SK-N-SH (cell line): ENCODE data around the gene ALDH1L2. TPM values are rescaled to one million over a fixed set of nuclear protein-coding genes. Genes with fewer than 3 reads are reported as not detected.

Experiments
- CTCF ChIA-PET: fragments of 300-600, 350-600 bp; formaldehyde crosslinking; extraction: SDS; loops from one replicate; lab custom pipeline; 2021; lab: Yijun Ruan, JAX
- POLR2A ChIA-PET: fragments of 350-600 bp; sonication (Branson Sonifier 250); formaldehyde crosslinking; extraction: SDS; loops from one replicate; lab custom pipeline; 2020; ENCODE audit warnings: antibody characterized with exemption, inconsistent platforms; lab: Yijun Ruan, JAX
- DNase-seq: peaks from one replicate; pipeline ENCODE4 v3.0.0; 2012
- H2AFZ ChIP-seq: fragments of 200-600 bp; sonication (generic); 2 replicates; pipeline ENCODE4 v1.8.1; 2016; ENCODE audit warnings: antibody characterized with exemption, mild to moderate bottlenecking, low read depth
- H3F3A ChIP-seq: fragments of 200-600 bp; sonication (generic); replicated peaks from 2 replicates; pipeline ENCODE3; 2016; ENCODE audit warnings: antibody characterized with exemption, mild to moderate bottlenecking; ENCODE audit not compliant: insufficient read depth
- H3K27ac ChIP-seq, 2 experiments: fragments of 200-500 bp in 1 of 2; fragments of 200-600 bp in 1 of 2; sonication (Bioruptor generic) in 1 of 2; sonication (generic), shearing (Covaris generic) in 1 of 2; 2 replicates each; pipeline versions ENCODE4 v1.5.1 to v1.6.1; 2014 to 2016; ENCODE audit warnings: low read depth in 2 of 2, inconsistent platforms in 1 of 2, low read length in 1 of 2, mild to moderate bottlenecking in 1 of 2, mixed read lengths in 1 of 2
- H3K27me3 ChIP-seq: fragments of 200-600 bp; sonication (generic), shearing (Covaris generic); 2 replicates; pipeline ENCODE4 v1.6.1; 2016; ENCODE audit warnings: mixed run types; ENCODE audit not compliant: insufficient read depth
- H3K36me3 ChIP-seq, 2 experiments: fragments of 200-500 bp in 1 of 2; fragments of 200-600 bp in 1 of 2; sonication (Bioruptor generic) in 1 of 2; sonication (generic) in 1 of 2; replicated peaks in 1 of 2; 2 replicates each; pipeline versions ENCODE3 to v1.5.1; 2014 to 2016; ENCODE audit warnings: low read length in 1 of 2, mild to moderate bottlenecking in 1 of 2; ENCODE audit not compliant: insufficient read depth in 2 of 2, control insufficient read depth in 1 of 2
- H3K4me1 ChIP-seq, 2 experiments: fragments of 200-500 bp in 1 of 2; fragments of 200-600 bp in 1 of 2; sonication (Bioruptor generic) in 1 of 2; sonication (generic), shearing (Covaris generic) in 1 of 2; 2 replicates each; pipeline versions ENCODE4 v1.5.1 to v1.6.1; 2014 to 2016; ENCODE audit warnings: low read depth in 1 of 2, low read length in 1 of 2, mixed run types in 1 of 2; ENCODE audit not compliant: insufficient read depth in 2 of 2, control insufficient read depth in 1 of 2
- H3K4me2 ChIP-seq: fragments of 200-600 bp; sonication (generic), shearing (Covaris generic); 2 replicates; pipeline ENCODE4 v1.6.1; 2017; ENCODE audit warnings: mixed run types
- H3K4me3 ChIP-seq, 2 experiments: fragments of 200-500 bp in 1 of 2; fragments of 200-600 bp in 1 of 2; sonication (Bioruptor generic) in 1 of 2; sonication (generic), shearing (Covaris generic) in 1 of 2; 2 replicates each; pipeline versions ENCODE4 v1.5.1 to v1.8.1; 2014 to 2016; ENCODE audit warnings: low read depth in 2 of 2, inconsistent platforms in 1 of 2, low read length in 1 of 2, mild to moderate bottlenecking in 1 of 2, mixed read lengths in 1 of 2, moderate library complexity in 1 of 2
- H3K79me2 ChIP-seq: fragments of 200-600 bp; sonication (generic); 2 replicates; pipeline ENCODE4 v1.8.1; 2017; ENCODE audit warnings: mild to moderate bottlenecking; ENCODE audit not compliant: insufficient read depth
- H3K9ac ChIP-seq: fragments of 200-600 bp; sonication (generic); 2 replicates; pipeline ENCODE4 v1.6.1; 2017; ENCODE audit warnings: mixed run types
- H3K9me2 ChIP-seq: fragments of 200-600 bp; sonication (generic); 2 replicates; pipeline ENCODE4 v1.6.1; 2017; ENCODE audit warnings: mixed run types
- H3K9me3 ChIP-seq: fragments of 200-600 bp; sonication (generic); 2 replicates; pipeline ENCODE4 v1.6.1; 2017; ENCODE audit warnings: mixed run types, mild to moderate bottlenecking, moderate library complexity
- H4K20me1 ChIP-seq: fragments of 200-600 bp; sonication (generic); 2 replicates; pipeline ENCODE4 v1.6.1; 2017; ENCODE audit warnings: mild to moderate bottlenecking, mixed run types; ENCODE audit not compliant: insufficient read depth
- CHD2 ChIP-seq: fragments of 150-350 bp; IDR thresholded peaks from 2 replicates; pipeline ENCODE4 v1.6.1; 2018; ENCODE audit warnings: low read length; ENCODE audit not compliant: partially characterized antibody
- ELF1 ChIP-seq: IDR thresholded peaks from 2 replicates; pipeline ENCODE4 v1.4.0; 2012
- EP300 ChIP-seq, 2 experiments: IDR thresholded peaks; 2 replicates each; pipeline versions ENCODE4 v1.4.0 to v1.6.1; 2012; ENCODE audit warnings: borderline replicate concordance in 1 of 2, low read depth in 1 of 2, low read length in 1 of 2
- EZH2phosphoT487 ChIP-seq: fragments of 200-600 bp; sonication (generic); IDR thresholded peaks from 2 replicates; pipeline ENCODE4 v1.6.1; 2017; ENCODE audit warnings: low read depth, mixed run types, mild to moderate bottlenecking, antibody characterized with exemption, moderate library complexity, borderline replicate concordance
- FOSL2 ChIP-seq: IDR thresholded peaks from 2 replicates; pipeline ENCODE4 v1.4.0; 2012; ENCODE audit warnings: low read depth, mild to moderate bottlenecking, moderate library complexity, borderline replicate concordance
- FOXJ3 ChIP-seq: sonication (generic); formaldehyde crosslinking; IDR thresholded peaks from 2 replicates; pipeline ENCODE4 v1.5.1; 2020; ENCODE audit warnings: mild to moderate bottlenecking, missing genetic modification reagents
- GATA2 ChIP-seq: sonication (generic); formaldehyde crosslinking; IDR thresholded peaks from 2 replicates; pipeline ENCODE4 v1.5.0; 2020; ENCODE audit warnings: mild to moderate bottlenecking, missing genetic modification reagents
- MEF2A ChIP-seq: IDR thresholded peaks from 2 replicates; pipeline ENCODE4 v1.4.0; 2012; ENCODE audit warnings: low read depth, borderline replicate concordance
- NFIC ChIP-seq: IDR thresholded peaks from 2 replicates; pipeline ENCODE4 v1.4.0; 2012; ENCODE audit warnings: borderline replicate concordance
- NRF1 ChIP-seq: IDR thresholded peaks from 2 replicates; pipeline ENCODE4 v1.6.1; 2012; ENCODE audit warnings: low read depth, mild to moderate bottlenecking, low read length
- POLR2AphosphoS5 ChIP-seq: IDR thresholded peaks from 2 replicates; pipeline ENCODE4 v1.6.1; 2012; ENCODE audit warnings: low read depth, low read length
- RXRA ChIP-seq: IDR thresholded peaks from 2 replicates; pipeline ENCODE4 v1.4.0; 2012; ENCODE audit warnings: low read depth, mild to moderate bottlenecking, borderline replicate concordance
- SIN3A ChIP-seq: IDR thresholded peaks from 2 replicates; pipeline ENCODE4 v1.6.1; 2012; ENCODE audit warnings: low read depth, mild to moderate bottlenecking, low read length, moderate library complexity, borderline replicate concordance
- TCF12 ChIP-seq: IDR thresholded peaks from 2 replicates; pipeline ENCODE4 v1.4.0; 2012
- TEAD4 ChIP-seq: IDR thresholded peaks from 2 replicates; pipeline ENCODE4 v1.4.0; 2012; ENCODE audit warnings: mild to moderate bottlenecking, borderline replicate concordance; ENCODE audit not compliant: insufficient read depth
- YY1 ChIP-seq: IDR thresholded peaks from 2 replicates; pipeline ENCODE4 v1.4.0; 2012; ENCODE audit warnings: low read depth, mild to moderate bottlenecking
- WGBS: methylation state at CpG from one replicate; pipeline ENCODE4 v1.1.6; 2017; ENCODE audit warnings: low lambda C conversion rate; 5-methylcytosine and 5-hydroxymethylcytosine counted together
- polyA plus RNA-seq, 3 experiments: library from polyadenylated mRNA; depleted of rRNA; stranded (reverse); fragments of >200 nt; gene quantifications; 2 replicates each; pipeline ENCODE4 v1.2.3, GENCODE V29; 2012
- TF ChIP-seq, protein P1 (sequence below): IDR thresholded peaks from 2 replicates; pipeline ENCODE4 v1.4.0; 2012; ENCODE audit warnings: low read depth, borderline replicate concordance
- TF ChIP-seq, protein P2 (sequence below): IDR thresholded peaks from 2 replicates; pipeline ENCODE4 v1.4.0; 2012; ENCODE audit warnings: low read depth, borderline replicate concordance
- TF ChIP-seq, protein P3 (sequence below): fragments of 150-350 bp; IDR thresholded peaks from 2 replicates; pipeline ENCODE4 v1.6.1; 2017; ENCODE audit warnings: antibody characterized with exemption, low read length, low read depth, borderline replicate concordance
- TF ChIP-seq, protein P4 (sequence below): IDR thresholded peaks from 2 replicates; pipeline ENCODE4 v1.4.0; 2012; ENCODE audit warnings: low read depth
- TF ChIP-seq, protein P5 (sequence below): IDR thresholded peaks from 2 replicates; pipeline ENCODE4; 2012

Gene ALDH1L2
- polyA plus RNA-seq, 1 of the 3 experiments (the other 2 are of a cell fraction) = 1.9 TPM

DNA sequence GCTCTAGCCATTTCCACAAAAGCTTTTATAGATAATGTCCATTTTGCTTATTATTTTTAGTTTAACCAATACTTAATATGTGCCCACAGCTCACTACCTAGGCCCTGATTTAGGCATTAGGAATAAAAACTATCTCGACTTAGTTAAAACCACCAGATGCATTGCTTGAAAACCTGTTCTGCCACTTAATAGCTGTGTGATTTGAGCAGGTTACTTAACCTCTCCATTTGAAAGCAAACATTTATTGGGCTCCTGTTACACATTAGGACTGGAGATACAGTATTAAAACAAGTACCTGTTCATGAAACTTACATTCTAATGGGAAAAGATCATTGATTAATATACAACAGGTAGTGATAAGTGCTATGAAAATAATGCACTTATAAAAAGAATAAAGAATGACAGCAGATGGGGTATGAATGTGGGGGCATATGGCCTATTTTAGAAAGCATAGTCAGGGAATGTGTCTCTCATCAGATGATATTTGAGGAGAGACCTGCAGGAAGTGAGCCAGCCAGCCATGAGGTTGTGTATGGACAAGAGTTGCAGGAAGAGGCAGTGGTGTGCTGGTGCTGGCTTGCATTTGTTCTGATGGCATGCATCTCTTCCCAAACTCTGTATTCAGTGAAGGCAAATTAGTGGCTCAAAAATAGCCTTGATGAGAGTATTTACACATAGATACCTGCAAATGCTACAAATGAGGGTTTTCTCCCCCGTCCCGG is 63.9 kb downstream of the ALDH1L2 start (continued):
- TF ChIP-seq, protein P1, sequence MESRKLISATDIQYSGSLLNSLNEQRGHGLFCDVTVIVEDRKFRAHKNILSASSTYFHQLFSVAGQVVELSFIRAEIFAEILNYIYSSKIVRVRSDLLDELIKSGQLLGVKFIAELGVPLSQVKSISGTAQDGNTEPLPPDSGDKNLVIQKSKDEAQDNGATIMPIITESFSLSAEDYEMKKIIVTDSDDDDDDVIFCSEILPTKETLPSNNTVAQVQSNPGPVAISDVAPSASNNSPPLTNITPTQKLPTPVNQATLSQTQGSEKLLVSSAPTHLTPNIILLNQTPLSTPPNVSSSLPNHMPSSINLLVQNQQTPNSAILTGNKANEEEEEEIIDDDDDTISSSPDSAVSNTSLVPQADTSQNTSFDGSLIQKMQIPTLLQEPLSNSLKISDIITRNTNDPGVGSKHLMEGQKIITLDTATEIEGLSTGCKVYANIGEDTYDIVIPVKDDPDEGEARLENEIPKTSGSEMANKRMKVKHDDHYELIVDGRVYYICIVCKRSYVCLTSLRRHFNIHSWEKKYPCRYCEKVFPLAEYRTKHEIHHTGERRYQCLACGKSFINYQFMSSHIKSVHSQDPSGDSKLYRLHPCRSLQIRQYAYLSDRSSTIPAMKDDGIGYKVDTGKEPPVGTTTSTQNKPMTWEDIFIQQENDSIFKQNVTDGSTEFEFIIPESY = no peak
- TF ChIP-seq CHD2 (no peak), GATA2 (CRISPR knock-in tag) (no peak)

DNA sequence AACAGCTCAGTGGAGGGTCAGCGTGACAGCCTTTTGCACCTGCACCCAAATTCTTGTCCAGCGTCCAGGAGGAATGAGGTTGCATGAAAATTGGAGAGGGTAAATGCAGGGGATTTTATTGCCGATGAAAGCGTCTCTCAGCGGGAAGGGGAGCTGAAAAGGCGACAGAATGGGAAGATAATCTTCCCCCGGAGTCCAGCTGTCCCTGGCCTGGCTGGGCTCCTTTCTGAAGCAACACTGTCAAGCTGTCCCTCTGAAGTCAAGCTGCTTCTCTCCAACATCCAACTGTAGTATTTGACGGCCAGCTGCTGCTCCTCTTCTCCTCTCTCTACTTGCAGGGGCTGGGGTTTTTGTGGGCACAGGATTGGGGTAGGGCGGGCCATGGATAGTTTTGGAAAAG is 65.5 kb downstream of the ALDH1L2 start:
- no peaks in the 10 kb centered on the region for H3K9me3 ChIP-seq
- no peak overlapping the region for H3K4me2 ChIP-seq
- no peak overlapping the region for H3K9ac ChIP-seq
- ChIA-PET POLR2A (no interaction called here), CTCF (interaction anchor here (0.8 kb wide), 1 partner anchor 637 kb away, joined by 3 read pairs; no protein-coding TSS in a partner anchor)
- H4K20me1 ChIP-seq = no peaks in the 10 kb centered on the region
- no peaks in the 10 kb centered on the region; the same call in 1 of the 2 replicates for H3K79me2 ChIP-seq
- H3K4me3 ChIP-seq = no peak overlapping the region
- H3K36me3 ChIP-seq = peaks cover 15 to 41% of the 10 kb centered on the region in 2 experiments
- 96% methylated on average over 8 of the region's 9 CpGs for WGBS
- no peak overlapping the region for H3K27ac ChIP-seq
- no peak overlapping the region for H2AFZ ChIP-seq
- H3K4me1 ChIP-seq = peaks cover 0 to 5% of the 10 kb centered on the region in 2 experiments; a peak in 1 of 4 replicates
- no peaks in the 10 kb centered on the region for H3K9me2 ChIP-seq
- TF ChIP-seq FOSL2 (no peak), TCF12 (no peak), FOXJ3 (CRISPR knock-in tag) (no peak), SIN3A (no peak), NRF1 (no peak), RXRA (no peak), YY1 (no peak), EP300 (IDR thresholded peaks at IDR 0.05; ENCODE audit: borderline replicate concordance in 1 of 2, low read depth in 1 of 2, low read length in 1 of 2) (no peak), NFIC (no peak), ELF1 (no peak), EZH2phosphoT487 (no peak), POLR2AphosphoS5 (no peak), MEF2A (no peak), TEAD4 (no peak)
- TF ChIP-seq, protein P2, sequence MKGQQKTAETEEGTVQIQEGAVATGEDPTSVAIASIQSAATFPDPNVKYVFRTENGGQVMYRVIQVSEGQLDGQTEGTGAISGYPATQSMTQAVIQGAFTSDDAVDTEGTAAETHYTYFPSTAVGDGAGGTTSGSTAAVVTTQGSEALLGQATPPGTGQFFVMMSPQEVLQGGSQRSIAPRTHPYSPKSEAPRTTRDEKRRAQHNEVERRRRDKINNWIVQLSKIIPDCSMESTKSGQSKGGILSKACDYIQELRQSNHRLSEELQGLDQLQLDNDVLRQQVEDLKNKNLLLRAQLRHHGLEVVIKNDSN = no peak
- TF ChIP-seq, protein P3, sequence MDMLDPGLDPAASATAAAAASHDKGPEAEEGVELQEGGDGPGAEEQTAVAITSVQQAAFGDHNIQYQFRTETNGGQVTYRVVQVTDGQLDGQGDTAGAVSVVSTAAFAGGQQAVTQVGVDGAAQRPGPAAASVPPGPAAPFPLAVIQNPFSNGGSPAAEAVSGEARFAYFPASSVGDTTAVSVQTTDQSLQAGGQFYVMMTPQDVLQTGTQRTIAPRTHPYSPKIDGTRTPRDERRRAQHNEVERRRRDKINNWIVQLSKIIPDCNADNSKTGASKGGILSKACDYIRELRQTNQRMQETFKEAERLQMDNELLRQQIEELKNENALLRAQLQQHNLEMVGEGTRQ = no peak
- TF ChIP-seq, protein P4, sequence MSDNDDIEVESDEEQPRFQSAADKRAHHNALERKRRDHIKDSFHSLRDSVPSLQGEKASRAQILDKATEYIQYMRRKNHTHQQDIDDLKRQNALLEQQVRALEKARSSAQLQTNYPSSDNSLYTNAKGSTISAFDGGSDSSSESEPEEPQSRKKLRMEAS = no peak
- TF ChIP-seq, protein P1 = no peak
- TF ChIP-seq, protein P5, sequence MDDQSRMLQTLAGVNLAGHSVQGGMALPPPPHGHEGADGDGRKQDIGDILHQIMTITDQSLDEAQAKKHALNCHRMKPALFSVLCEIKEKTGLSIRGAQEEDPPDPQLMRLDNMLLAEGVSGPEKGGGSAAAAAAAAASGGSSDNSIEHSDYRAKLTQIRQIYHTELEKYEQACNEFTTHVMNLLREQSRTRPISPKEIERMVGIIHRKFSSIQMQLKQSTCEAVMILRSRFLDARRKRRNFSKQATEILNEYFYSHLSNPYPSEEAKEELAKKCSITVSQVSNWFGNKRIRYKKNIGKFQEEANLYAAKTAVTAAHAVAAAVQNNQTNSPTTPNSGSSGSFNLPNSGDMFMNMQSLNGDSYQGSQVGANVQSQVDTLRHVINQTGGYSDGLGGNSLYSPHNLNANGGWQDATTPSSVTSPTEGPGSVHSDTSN = no peak
- H3F3A ChIP-seq = no peaks in the 10 kb centered on the region
- DNase-seq = no peak
- H3K27me3 ChIP-seq = no peaks in the 10 kb centered on the region
